MV-4-11 (cell line): ENCODE measurements around the gene NPC1.

Source experiments
- DNase-seq: peaks from one replicate; lab custom pipeline; 2025; lab: John Stamatoyannopoulos, UW

The NPC1 gene

GRCh38 chr18:23487738-23488570 lies 98.4 kb downstream of the NPC1 start:
- no peak for DNase-seq

- no peak for DNase-seq
These were observed 100.9 kb downstream of the NPC1 start for GRCh38 chr18:23485386-23485785.

GRCh38 chr18:23484561-23485182 lies 101.6 kb downstream of the NPC1 start:
- no peak for DNase-seq
